Esophagus squamous epithelium (tissue), 4 donors: ENCODE results near the gene ISL2.

Experiments used
- CTCF ChIP-seq, 6 experiments: fragments of 450-650 bp in 4 of 6; fragments of 200-600 bp in 2 of 6; sonication (generic) in 2 of 6; IDR thresholded peaks; one replicate each; pipeline ENCODE4 v1.5.1; 2016 to 2019; ENCODE audit warnings: antibody characterized with exemption in 6 of 6, mild to moderate bottlenecking in 4 of 6, moderate library complexity in 4 of 6
- POLR2A ChIP-seq, 4 donors: fragments of 450-650 bp; IDR thresholded peaks; one replicate each; pipeline ENCODE4 v1.6.1; 2017; ENCODE audit warnings: antibody characterized with exemption in 4 of 4, mild to moderate bottlenecking in 4 of 4, moderate library complexity in 3 of 4

- TF ChIP-seq CTCF (IDR thresholded peaks at IDR 0.05): no peak
- TF ChIP-seq POLR2A (IDR thresholded peaks at IDR 0.05): no peak
Observed at GRCh38 chr15:76296849-76297248, 39.7 kb upstream of the ISL2 start.
